Muscle of leg (tissue), 11 donors: ENCODE measurements around the gene EXOC4. TPM values are rescaled to one million over a fixed set of nuclear protein-coding genes. Genes with fewer than 3 reads are reported as not detected.

Experiments used
- DNase-seq: peaks from one replicate; pipeline ENCODE4 v3.0.0; 2013
- H3K27ac ChIP-seq: one replicate; pipeline ENCODE4 v1.5.1; 2013; ENCODE audit warnings: mild to moderate bottlenecking, low read length, control low read depth
- H3K27me3 ChIP-seq: one replicate; pipeline ENCODE4 v1.6.1; 2013; ENCODE audit warnings: low read length; ENCODE audit not compliant: control insufficient read depth, insufficient read depth
- H3K36me3 ChIP-seq: one replicate; pipeline ENCODE4 v1.6.1; 2013; ENCODE audit warnings: low read length; ENCODE audit not compliant: control insufficient read depth, insufficient read depth
- H3K4me1 ChIP-seq: one replicate; pipeline ENCODE4 v1.6.1; 2013; ENCODE audit warnings: low read length; ENCODE audit not compliant: control insufficient read depth, insufficient read depth
- H3K4me3 ChIP-seq: one replicate; pipeline ENCODE4 v1.5.1; 2013; ENCODE audit warnings: low read length, control low read depth
- H3K9me3 ChIP-seq: replicated peaks from 2 replicates; pipeline ENCODE4 v1.6.1; 2013; ENCODE audit warnings: low read depth, low read length; ENCODE audit not compliant: control insufficient read depth
- WGBS: methylation state at CpG from one replicate; pipeline ENCODE4 v1.1.5; 2013; ENCODE audit warnings: missing lambda C conversion rate; ENCODE audit not compliant: insufficient coverage; 5-methylcytosine and 5-hydroxymethylcytosine counted together
- polyA plus RNA-seq, 8 donors: library from polyadenylated mRNA; unstranded; fragments of 120-200 nt; gene quantifications; one replicate each; pipeline versions ENCODE4 v1.2.1 to v1.2.3, GENCODE V29; 2013; ENCODE audit warnings: inconsistent platforms in 1 of 8, low replicate concordance in 1 of 8; ENCODE audit not compliant: insufficient read length in 8 of 8, insufficient read depth in 1 of 8
- total RNA-seq: library from RNA; stranded (reverse); fragments of 120-200 nt; gene quantifications from one replicate; pipeline ENCODE4 v1.2.4, GENCODE V29; 2013

The EXOC4 gene
- total and polyA plus RNA-seq, 9 donors: 37.3 to 64.9 (median 41.1) TPM

- WGBS: 80% methylated on average over 1 of the region's 3 CpGs
- Histone ChIP-seq H3K4me1 (no peaks in the 10 kb centered on the region), H3K27me3 (no peaks in the 10 kb centered on the region), H3K4me3 (no peak overlapping the region), H3K36me3 (no peaks in the 10 kb centered on the region), H3K9me3 (no peaks in the 10 kb centered on the region), H3K27ac (no peak overlapping the region)
- no peak for DNase-seq
These were observed 258.4 kb downstream of the EXOC4 start for GRCh38 chr7:133511252-133511651.

GRCh38 chr7:133511708-133512107 lies 258.8 kb downstream of the EXOC4 start:
- WGBS: no CpG with 5 or more reads among the region's 5 CpGs
- H3K27me3 ChIP-seq: no peaks in the 10 kb centered on the region
- H3K9me3 ChIP-seq: no peaks in the 10 kb centered on the region
- no peak overlapping the region for H3K27ac ChIP-seq
- no peaks in the 10 kb centered on the region for H3K4me1 ChIP-seq
- DNase-seq: no peak
- no peaks in the 10 kb centered on the region for H3K36me3 ChIP-seq
- H3K4me3 ChIP-seq: no peak overlapping the region

- no peaks in the 10 kb centered on the region for H3K4me1 ChIP-seq
- H3K9me3 ChIP-seq: no peaks in the 10 kb centered on the region
- no peak overlapping the region for H3K27ac ChIP-seq
- H3K36me3 ChIP-seq: no peaks in the 10 kb centered on the region
- DNase-seq: no peak
- no CpG with 5 or more reads among the region's 11 CpGs for WGBS
- H3K27me3 ChIP-seq: no peaks in the 10 kb centered on the region
- no peak overlapping the region for H3K4me3 ChIP-seq
These were observed 259.7 kb downstream of the EXOC4 start for GRCh38 chr7:133512560-133512959.

GRCh38 chr7:133513608-133514007 lies 260.7 kb downstream of the EXOC4 start:
- no peak overlapping the region for H3K27ac ChIP-seq
- no peaks in the 10 kb centered on the region for H3K27me3 ChIP-seq
- peak; percentile 39 for DNase-seq
- H3K9me3 ChIP-seq: no peaks in the 10 kb centered on the region
- H3K36me3 ChIP-seq: no peaks in the 10 kb centered on the region
- H3K4me1 ChIP-seq: no peaks in the 10 kb centered on the region
- no peak overlapping the region for H3K4me3 ChIP-seq
- WGBS: no CpG with 5 or more reads among the region's 2 CpGs

GRCh38 chr7:133514551-133514950 lies 261.7 kb downstream of the EXOC4 start:
- Histone ChIP-seq H3K4me1 (no peaks in the 10 kb centered on the region), H3K27ac (no peak overlapping the region), H3K27me3 (no peaks in the 10 kb centered on the region), H3K36me3 (no peaks in the 10 kb centered on the region), H3K9me3 (no peaks in the 10 kb centered on the region), H3K4me3 (no peak overlapping the region)
- no peak for DNase-seq

- no peak overlapping the region for H3K4me3 ChIP-seq
- WGBS: 80% methylated on average over 1 of the region's 4 CpGs
- H3K9me3 ChIP-seq: no peaks in the 10 kb centered on the region
- H3K27ac ChIP-seq: no peak overlapping the region
- no peaks in the 10 kb centered on the region for H3K36me3 ChIP-seq
- H3K4me1 ChIP-seq: no peaks in the 10 kb centered on the region
- DNase-seq: no peak
- H3K27me3 ChIP-seq: no peaks in the 10 kb centered on the region
These were observed 264.9 kb downstream of the EXOC4 start for GRCh38 chr7:133517766-133518165.

- no peaks in the 10 kb centered on the region for H3K9me3 ChIP-seq
- no peak overlapping the region for H3K4me3 ChIP-seq
- H3K27ac ChIP-seq: no peak overlapping the region
- no peaks in the 10 kb centered on the region for H3K27me3 ChIP-seq
- H3K4me1 ChIP-seq: no peaks in the 10 kb centered on the region
- no peaks in the 10 kb centered on the region for H3K36me3 ChIP-seq
- no peak for DNase-seq
- WGBS: no CpG with 5 or more reads among the region's 2 CpGs
These were observed 265.8 kb downstream of the EXOC4 start for GRCh38 chr7:133518718-133519117.

GRCh38 chr7:133520248-133520647 lies 267.4 kb downstream of the EXOC4 start:
- Histone ChIP-seq H3K4me3 (no peak overlapping the region), H3K36me3 (no peaks in the 10 kb centered on the region), H3K27me3 (no peaks in the 10 kb centered on the region), H3K9me3 (no peaks in the 10 kb centered on the region), H3K27ac (no peak overlapping the region), H3K4me1 (no peaks in the 10 kb centered on the region)
- no CpG with 5 or more reads among the region's 1 CpG for WGBS
- no peak for DNase-seq

- Histone ChIP-seq H3K27ac (no peak overlapping the region), H3K27me3 (no peaks in the 10 kb centered on the region), H3K4me3 (no peak overlapping the region), H3K4me1 (no peaks in the 10 kb centered on the region), H3K36me3 (no peaks in the 10 kb centered on the region), H3K9me3 (no peaks in the 10 kb centered on the region)
- no CpG with 5 or more reads among the region's 2 CpGs for WGBS
- no peak for DNase-seq
These were observed 269.6 kb downstream of the EXOC4 start for GRCh38 chr7:133522501-133522900.

- Histone ChIP-seq H3K27me3 (no peaks in the 10 kb centered on the region), H3K4me3 (no peak overlapping the region), H3K9me3 (no peaks in the 10 kb centered on the region), H3K4me1 (peaks cover 3% of the 10 kb centered on the region), H3K36me3 (no peaks in the 10 kb centered on the region), H3K27ac (no peak overlapping the region)
- no CpG with 5 or more reads among the region's 1 CpG for WGBS
- DNase-seq: peak; percentile 16
These were observed 275.9 kb downstream of the EXOC4 start for GRCh38 chr7:133528796-133529195.

- Histone ChIP-seq H3K9me3 (no peaks in the 10 kb centered on the region), H3K27me3 (no peaks in the 10 kb centered on the region), H3K4me1 (peaks cover 3% of the 10 kb centered on the region), H3K4me3 (no peak overlapping the region), H3K27ac (no peak overlapping the region), H3K36me3 (no peaks in the 10 kb centered on the region)
- WGBS: no CpG with 5 or more reads among the region's 4 CpGs
- no peak for DNase-seq
These were observed 277.0 kb downstream of the EXOC4 start for GRCh38 chr7:133529861-133530260.
